GM12878 (cell line): Measurements from ENCODE around the gene LRRN2. TPM values are rescaled to one million over a fixed set of nuclear protein-coding genes. Genes with fewer than 3 reads are reported as not detected.

Source experiments
- ATAC-seq: fragments of 200-7000 bp; cut with Tn5 transposase; 3 replicates; pipeline ENCODE4 v1.9.1; 2020; ENCODE audit warnings: mild to moderate bottlenecking, moderate library complexity
- BruUV-seq: library from RNA; stranded (reverse); fragments of 400-500 nt; replicated peaks from 2 replicates; lab custom pipeline; 2021; lab: Mats Ljungman, UMichigan
- CTCF ChIA-PET: fragments of 300-600 bp; sonication (Branson Sonifier 250); formaldehyde crosslinking; extraction: SDS; loops from one replicate; lab custom pipeline; 2021; ENCODE audit warnings: inconsistent platforms; lab: Yijun Ruan, JAX
- POLR2A ChIA-PET: fragments of 350-600 bp; formaldehyde crosslinking; extraction: SDS; loops from one replicate; lab custom pipeline; 2021; ENCODE audit warnings: inconsistent platforms; lab: Charles Lee
- RAD21 ChIA-PET: fragments of 300-600 bp; sonication (Branson Sonifier 250); formaldehyde crosslinking; loops from one replicate; lab custom pipeline; 2023; ENCODE audit warnings: antibody characterized with exemption; ENCODE audit not compliant: unreplicated experiment; lab: Charles Lee
- SMC1A ChIA-PET: fragments of 300-600 bp; sonication (Branson Sonifier 250); formaldehyde crosslinking; loops from one replicate; lab custom pipeline; 2023; ENCODE audit not compliant: unreplicated experiment, uncharacterized antibody; lab: Charles Lee
- DNase-seq: peaks from one replicate; pipeline ENCODE4 v3.0.0-alpha.2; 2011; ENCODE audit warnings: low read depth, low spot score
- FAIRE-seq: peaks from 3 replicates; lab custom pipeline; 2011; peaks lifted over from hg19 to GRCh38; lab: Jason Lieb, UNC
- H2AFZ ChIP-seq: 2 replicates; pipeline ENCODE4 v1.6.0; 2011; ENCODE audit warnings: low read depth, low read length, control low read depth; ENCODE audit not compliant: control insufficient read depth
- H3K27ac ChIP-seq: 2 replicates; pipeline ENCODE4 v1.5.1; 2011; ENCODE audit warnings: control low read depth; ENCODE audit not compliant: control insufficient read depth, insufficient read depth
- H3K27me3 ChIP-seq, 2 experiments: replicated peaks in 1 of 2; 2 replicates each; pipeline versions ENCODE4 v1.6.0 to v1.6.1; 2011; ENCODE audit warnings: low read length in 1 of 2; ENCODE audit not compliant: control insufficient read depth in 2 of 2, insufficient read depth in 2 of 2
- H3K36me3 ChIP-seq, 2 experiments: 2 replicates each; pipeline ENCODE4 v1.5.1; 2011; ENCODE audit warnings: low read length in 1 of 2; ENCODE audit not compliant: control insufficient read depth in 2 of 2, insufficient read depth in 2 of 2
- H3K4me1 ChIP-seq: 2 replicates; pipeline ENCODE4 v1.6.1; 2011; ENCODE audit warnings: mild to moderate bottlenecking, low read length, moderate library complexity, mixed read lengths; ENCODE audit not compliant: control insufficient read depth, insufficient read depth
- H3K4me2 ChIP-seq: 2 replicates; pipeline ENCODE4 v1.6.0; 2011; ENCODE audit warnings: control low read depth; ENCODE audit not compliant: control insufficient read depth, insufficient read depth
- H3K4me3 ChIP-seq: fragments of 200-600 bp; sonication (generic); 2 replicates; pipeline ENCODE4 v1.5.1; 2016
- H3K79me2 ChIP-seq: 2 replicates; pipeline ENCODE4 v1.6.0; 2011; ENCODE audit warnings: low read length; ENCODE audit not compliant: control insufficient read depth, insufficient read depth
- H3K9ac ChIP-seq: 2 replicates; pipeline ENCODE4 v1.8.0; 2011; ENCODE audit warnings: low read length, control low read depth, mixed read lengths; ENCODE audit not compliant: control insufficient read depth, insufficient read depth
- H3K9me3 ChIP-seq: replicated peaks from 3 replicates; pipeline ENCODE4 v1.5.1; 2011; ENCODE audit warnings: mild to moderate bottlenecking, low read length; ENCODE audit not compliant: control insufficient read depth, insufficient read depth
- H4K20me1 ChIP-seq: 2 replicates; pipeline ENCODE4 v1.6.0; 2011; ENCODE audit not compliant: control insufficient read depth, insufficient read depth
- FOS ChIP-seq: IDR thresholded peaks from 3 replicates; pipeline ENCODE4 v1.6.1; 2011; ENCODE audit warnings: borderline replicate concordance; ENCODE audit not compliant: insufficient read length; ENCODE audit errors: extremely low read depth
- PAX5 ChIP-seq: IDR thresholded peaks from 2 replicates; pipeline ENCODE4 v1.6.1; 2011; ENCODE audit warnings: low read depth, low read length, borderline replicate concordance
- PRDM15 ChIP-seq: fragments of 450-650 bp; formaldehyde crosslinking; IDR thresholded peaks from 2 replicates; pipeline ENCODE4 v1.4.0; 2020; ENCODE audit warnings: mild to moderate bottlenecking, moderate library complexity
- TBL1XR1 ChIP-seq: IDR thresholded peaks from 2 replicates; pipeline ENCODE4 v1.6.1; 2012; ENCODE audit warnings: low read depth, low read length, improper control_type of control experiment
- YY1 ChIP-seq: IDR thresholded peaks from 2 replicates; pipeline ENCODE4 v1.6.1; 2011; ENCODE audit warnings: low read depth, mild to moderate bottlenecking, low read length
- ZNF24 ChIP-seq: fragments of 450-650 bp; IDR thresholded peaks from 2 replicates; pipeline ENCODE4 v1.6.1; 2017; ENCODE audit warnings: antibody characterized with exemption, mild to moderate bottlenecking
- ZNF384 ChIP-seq: IDR thresholded peaks from 2 replicates; pipeline ENCODE4 v1.6.1; 2012; ENCODE audit warnings: low read depth, mild to moderate bottlenecking, low read length, improper control_type of control experiment, borderline replicate concordance
- ZZZ3 ChIP-seq: IDR thresholded peaks from 2 replicates; pipeline ENCODE4 v1.6.1; 2011; ENCODE audit warnings: low read depth; ENCODE audit not compliant: control insufficient read depth, insufficient read length
- WGBS: methylation state at CpG from one replicate; pipeline ENCODE4 v1.1.6; 2016; ENCODE audit warnings: low lambda C conversion rate; ENCODE audit not compliant: insufficient replicate concordance, insufficient coverage; ENCODE audit errors: missing lambda C conversion rate; 5-methylcytosine and 5-hydroxymethylcytosine counted together
- in situ Hi-C: fragments of 300-500 bp; cut with MboI; formaldehyde crosslinking; loops from 9 replicates; pipeline ENCODE4 v1.14.3; 2018; ENCODE audit warnings: mixed read lengths
- intact Hi-C: fragments of 100-400 bp; cut with micrococcal nuclease; formaldehyde crosslinking; loops from one replicate; pipeline ENCODE4 v1.14.2; 2022; ENCODE audit not compliant: unreplicated experiment
- polyA plus RNA-seq, 11 experiments: library from polyadenylated mRNA; depleted of rRNA in 4 of 11; unstranded in 6 of 11; stranded (reverse) in 5 of 11; fragments of >200 nt; fragmentation: Nextera tagmentation in 4 of 11; fragmentation: Illumina TruSeq in 1 of 11; extraction: Ambion mirVana in 4 of 11; extraction: Trizol in 1 of 11; gene quantifications; 1 replicate in 1 of 11; 2 replicates in 10 of 11; pipeline versions ENCODE4 v1.2.1 to v1.2.3, GENCODE V29; 2011 to 2016; ENCODE audit warnings: inconsistent platforms in 2 of 11, missing spikeins in 2 of 11, low read depth in 1 of 11
- total RNA-seq, 4 experiments: library from RNA; depleted of rRNA in 3 of 4; stranded (reverse); fragments of >200 nt in 3 of 4; fragmentation: Illumina TruSeq in 1 of 4; extraction: Trizol in 1 of 4; gene quantifications; 2 replicates each; pipeline versions ENCODE4 v1.2.1 to v1.2.3, GENCODE V29; 2013 to 2021
- TF ChIP-seq, protein P1 (sequence below): IDR thresholded peaks from 2 replicates; pipeline ENCODE4 v1.6.1; 2011; ENCODE audit warnings: borderline replicate concordance, low read depth, mild to moderate bottlenecking, moderate library complexity, mixed read lengths, low read length; ENCODE audit not compliant: insufficient read depth; ENCODE audit errors: extremely low read length

LRRN2 gene
- total and polyA plus RNA-seq, 10 of the 15 experiments (the other 5 are each of a cell fraction or from before 2014, with no cell fraction given): not detected

GRCh38 chr1:204598319-204598969, 87.1 kb downstream of the LRRN2 start:
- Histone ChIP-seq H3K27ac (no peak overlapping the region), H3K4me3 (no peak overlapping the region), H3K4me1 (no peaks in the 10 kb centered on the region), H2AFZ (no peak overlapping the region), H3K36me3 (no peaks in the 10 kb centered on the region), H3K9ac (no peak overlapping the region), H3K9me3 (no peaks in the 10 kb centered on the region), H3K27me3 (no peaks in the 10 kb centered on the region), H3K79me2 (no peaks in the 10 kb centered on the region), H4K20me1 (no peaks in the 10 kb centered on the region), H3K4me2 (no peak overlapping the region)
- DNase-seq (no peak), FAIRE-seq (no peak), ATAC-seq (peak; percentile 68)
- no TSS peak for BruUV-seq
- ChIA-PET CTCF (interaction anchor here (0.7 to 3.4 kb wide), 4 partner anchors 10 to 208 kb away, joined by 3 to 16 read pairs (median 4); no protein-coding TSS in a partner anchor), POLR2A (no interaction called here), RAD21 (no interaction called here), SMC1A (no interaction called here)
- TF ChIP-seq ZNF384 (peak; percentile 18; the same call in 1 of the 2 replicates), ZNF24 (peak; percentile 30; the same call in 1 of the 2 replicates), PRDM15 (CRISPR knock-in tag) (no peak), ZZZ3 (no peak), YY1 (no peak), FOS (no peak), TBL1XR1 (no peak), PAX5 (no peak)
- TF ChIP-seq, protein P1, sequence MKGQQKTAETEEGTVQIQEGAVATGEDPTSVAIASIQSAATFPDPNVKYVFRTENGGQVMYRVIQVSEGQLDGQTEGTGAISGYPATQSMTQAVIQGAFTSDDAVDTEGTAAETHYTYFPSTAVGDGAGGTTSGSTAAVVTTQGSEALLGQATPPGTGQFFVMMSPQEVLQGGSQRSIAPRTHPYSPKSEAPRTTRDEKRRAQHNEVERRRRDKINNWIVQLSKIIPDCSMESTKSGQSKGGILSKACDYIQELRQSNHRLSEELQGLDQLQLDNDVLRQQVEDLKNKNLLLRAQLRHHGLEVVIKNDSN: no peak
- in situ Hi-C loops: no loop called here
- intact Hi-C loops: no loop called here
- WGBS: 70% methylated on average over 4 of the region's 4 CpGs
